K562 (cell line): Measurements from ENCODE around the gene USP2. TPM values are rescaled to one million over a fixed set of nuclear protein-coding genes. Genes with fewer than 3 reads are reported as not detected.

Source experiments
- ADNP ChIP-seq: fragments of 200-800 bp; sonication (Bioruptor generic); IDR thresholded peaks from 2 replicates; pipeline ENCODE4 v1.6.1; 2016; ENCODE audit warnings: missing genetic modification characterization, missing compliant biosample characterization
- ARID1B ChIP-seq: fragments of 450-650 bp; IDR thresholded peaks from 2 replicates; pipeline ENCODE4 v1.6.1; 2016; ENCODE audit warnings: antibody characterized with exemption, mild to moderate bottlenecking, inconsistent platforms
- ARID2 ChIP-seq: fragments of 450-650 bp; IDR thresholded peaks from 2 replicates; pipeline ENCODE4 v1.6.1; 2017; ENCODE audit warnings: antibody characterized with exemption, mild to moderate bottlenecking
- CHAMP1 ChIP-seq: fragments of 450-650 bp; IDR thresholded peaks from 2 replicates; pipeline ENCODE4 v1.6.1; 2016; ENCODE audit warnings: mild to moderate bottlenecking
- E2F6 ChIP-seq, 2 experiments: IDR thresholded peaks; 2 replicates each; pipeline ENCODE4 v1.6.1; 2011; ENCODE audit warnings: borderline replicate concordance in 1 of 2, control low read depth in 1 of 2, low read depth in 1 of 2, low read length in 1 of 2, mild to moderate bottlenecking in 1 of 2, mixed read lengths in 1 of 2, moderate library complexity in 1 of 2; ENCODE audit not compliant: insufficient read depth in 1 of 2, insufficient read length in 1 of 2, poor library complexity in 1 of 2, severe bottlenecking in 1 of 2; ENCODE audit errors: extremely low read depth in 1 of 2
- FOXO4 ChIP-seq: fragments of 450-650 bp; formaldehyde crosslinking; IDR thresholded peaks from 2 replicates; pipeline ENCODE4 v1.4.0; 2020; ENCODE audit warnings: mild to moderate bottlenecking, moderate library complexity
- HDAC1 ChIP-seq, 2 experiments: fragments of 450-650 bp; IDR thresholded peaks; 2 replicates each; pipeline ENCODE4 v1.6.1; 2016 to 2017; ENCODE audit warnings: inconsistent platforms in 1 of 2, mild to moderate bottlenecking in 1 of 2, moderate library complexity in 1 of 2
- HLTF ChIP-seq: fragments of 450-650 bp; IDR thresholded peaks from 2 replicates; pipeline ENCODE4 v1.6.1; 2016
- HMG20A ChIP-seq: fragments of 450-650 bp; formaldehyde crosslinking; conservative IDR thresholded peaks from 2 replicates; pipeline ENCODE4 v1.4.0; 2020; ENCODE audit warnings: mild to moderate bottlenecking, mixed read lengths
- MCM7 ChIP-seq, 2 experiments: fragments of 450-650 bp; IDR thresholded peaks; 2 replicates each; pipeline ENCODE4 v1.6.1; 2016 to 2018
- MEF2A ChIP-seq: IDR thresholded peaks from 2 replicates; pipeline ENCODE4 v1.6.1; 2011; ENCODE audit warnings: low read depth, mild to moderate bottlenecking, low read length, moderate library complexity; ENCODE audit not compliant: control insufficient read depth
- MEF2D ChIP-seq: conservative IDR thresholded peaks from 2 replicates; pipeline ENCODE4 v1.6.1; 2016; ENCODE audit warnings: low read depth, missing genetic modification characterization, missing compliant biosample characterization
- NKRF ChIP-seq: fragments of 450-650 bp; IDR thresholded peaks from 2 replicates; pipeline ENCODE4 v1.6.1; 2016; ENCODE audit warnings: borderline replicate concordance
- RBM14 ChIP-seq: fragments of 200-400 bp; formaldehyde crosslinking; IDR thresholded peaks from 2 replicates; pipeline ENCODE4 v1.6.1; 2018; ENCODE audit warnings: low read depth, mild to moderate bottlenecking, low read length, moderate library complexity, borderline replicate concordance; ENCODE audit not compliant: insufficient read depth
- SIN3B ChIP-seq: fragments of 450-650 bp; IDR thresholded peaks from 2 replicates; pipeline ENCODE4 v1.6.1; 2017; ENCODE audit warnings: low read depth, mild to moderate bottlenecking, moderate library complexity
- TEAD1 ChIP-seq, 2 experiments: fragments of 450-650 bp in 1 of 2; sonication (generic) in 1 of 2; formaldehyde crosslinking; IDR thresholded peaks; 2 replicates each; pipeline versions ENCODE4 v1.4.0 to v1.8.0; 2020 to 2022; ENCODE audit warnings: mild to moderate bottlenecking in 2 of 2, missing genetic modification reagents in 1 of 2
- ZBTB26 ChIP-seq: fragments of 450-650 bp; formaldehyde crosslinking; IDR thresholded peaks from 2 replicates; pipeline ENCODE4 v1.4.0; 2022; ENCODE audit warnings: missing genetic modification characterization
- ZNF263 ChIP-seq: sonication (generic); formaldehyde crosslinking; IDR thresholded peaks from 2 replicates; pipeline ENCODE4 v1.8.0; 2022; ENCODE audit warnings: mild to moderate bottlenecking, missing genetic modification reagents, borderline replicate concordance
- ZNF41 ChIP-seq: fragments of 250-450 bp; sonication (Bioruptor Pico); conservative IDR thresholded peaks from 2 replicates; pipeline ENCODE4 v1.4.0; 2020; ENCODE audit warnings: mild to moderate bottlenecking
- polyA plus RNA-seq, 8 experiments: library from polyadenylated mRNA; depleted of rRNA in 4 of 8; stranded (reverse) in 5 of 8; unstranded in 3 of 8; fragments of >200 nt; fragmentation: Nextera tagmentation in 2 of 8; fragmentation: Illumina TruSeq in 1 of 8; extraction: Ambion mirVana in 2 of 8; extraction: Trizol in 1 of 8; gene quantifications; 2 replicates each; pipeline versions ENCODE4 v1.2.1 to v1.2.3, GENCODE V29; 2011 to 2014; ENCODE audit warnings: inconsistent platforms in 1 of 8, missing spikeins in 1 of 8
- total RNA-seq, 7 experiments: library from RNA; depleted of rRNA in 6 of 7; stranded (reverse); fragments of >200 nt in 6 of 7; fragmentation: Illumina TruSeq in 2 of 7; extraction: Trizol in 2 of 7; gene quantifications; 2 replicates each; pipeline versions ENCODE4 v1.2.1 to v1.2.3, GENCODE V29; 2011 to 2021; ENCODE audit warnings: low replicate concordance in 1 of 7

Gene USP2
- total and polyA plus RNA-seq, 9 of the 15 experiments (the other 6 are each of a cell fraction or from before 2014, with no cell fraction given): 2.8 to 16.9 (median 3.9) TPM

- TF ChIP-seq HDAC1 (IDR thresholded peaks at IDR 0.05) (peak in 1 of 2 experiments; percentile 76; a peak in 1 of 4 replicates), CHAMP1 (no peak), RBM14 (no peak), HLTF (no peak), NKRF (peak; percentile 54; the same call in 1 of the 2 replicates), ARID1B (peak; percentile 55), E2F6 (IDR thresholded peaks at IDR 0.05; ENCODE audit: borderline replicate concordance in 1 of 2, extremely low read depth in 1 of 2, insufficient read depth in 1 of 2, insufficient read length in 1 of 2, low read depth in 1 of 2, low read length in 1 of 2, poor library complexity in 1 of 2, severe bottlenecking in 1 of 2) (no peak), ZNF263 (CRISPR knock-in tag) (no peak), ZBTB26 (CRISPR knock-in tag) (no peak), ADNP (tag) (no peak), FOXO4 (CRISPR knock-in tag) (no peak), SIN3B (no peak), ARID2 (no peak), MCM7 (IDR thresholded peaks at IDR 0.05) (no peak), ZNF41 (CRISPR knock-in tag) (no peak), TEAD1 (CRISPR knock-in tag; IDR thresholded peaks at IDR 0.05) (no peak), HMG20A (CRISPR knock-in tag) (no peak), MEF2D (tag) (no peak), MEF2A (no peak)
Observed at GRCh38 chr11:119368121-119369034, 13.1 kb downstream of the USP2 start (continued).
